ENCODE data around the gene ZNF420. TPM values are rescaled to one million over a fixed set of nuclear protein-coding genes. Genes with fewer than 3 reads are reported as not detected.
"Not testable (repeated sequence)": the region's sequence is repeated elsewhere in the genome, so short reads cannot be mapped to it uniquely, and the experiment has no call there.

Gene ZNF420
- total RNA-seq: 7.4 TPM
- long read RNA-seq, partial matches to known transcripts: 1 of 13 reads
- long read RNA-seq, other reads (novel, unspliced or antisense): 7 of 13 reads

DNA sequence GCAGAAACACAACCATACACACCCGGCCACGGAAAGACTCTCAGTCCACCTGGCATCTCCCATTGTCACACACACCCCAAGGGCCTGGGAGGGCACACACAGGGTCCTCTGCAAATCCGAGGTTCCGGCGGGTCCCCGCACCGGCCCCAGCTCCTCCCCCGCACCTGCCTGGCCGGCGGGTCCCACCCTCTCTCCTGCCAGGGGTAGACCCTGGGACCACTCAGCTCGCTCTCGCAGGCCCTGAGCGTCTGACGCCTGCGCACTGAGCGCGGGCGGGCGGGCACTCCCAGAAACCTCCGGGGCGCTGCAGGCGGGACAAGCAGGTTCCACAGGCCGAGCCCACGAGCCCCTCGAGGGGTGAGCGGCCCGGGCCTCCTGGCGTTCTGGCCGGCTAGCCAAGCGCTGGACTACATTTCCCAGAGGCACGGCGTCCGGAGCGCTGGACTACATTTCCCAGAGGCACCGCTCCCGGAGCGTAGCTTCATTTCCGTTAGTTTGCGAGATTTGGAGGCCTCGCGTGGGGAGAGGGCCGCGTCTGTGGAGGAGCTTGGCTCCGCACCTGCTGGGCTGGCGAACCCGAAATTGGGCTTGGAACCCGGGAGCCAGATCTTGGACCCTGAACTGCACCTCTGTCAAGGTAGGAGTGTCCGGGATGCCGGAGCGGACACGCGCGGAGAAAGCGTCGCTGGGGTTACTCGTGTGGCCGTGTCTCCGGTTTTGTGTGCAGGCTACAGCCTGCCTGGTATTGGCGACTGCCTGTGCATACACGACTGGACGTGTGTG is at the start of gene ZNF420:
Gene ZNF420 (plus strand): TSS at position 500 of the 783 bp plus-strand sequence. CDS start 10,686 bp downstream, outside the sequence.
- peak; percentile 95 for DNase-seq (ENCODE audit: low spot score)

DNA sequence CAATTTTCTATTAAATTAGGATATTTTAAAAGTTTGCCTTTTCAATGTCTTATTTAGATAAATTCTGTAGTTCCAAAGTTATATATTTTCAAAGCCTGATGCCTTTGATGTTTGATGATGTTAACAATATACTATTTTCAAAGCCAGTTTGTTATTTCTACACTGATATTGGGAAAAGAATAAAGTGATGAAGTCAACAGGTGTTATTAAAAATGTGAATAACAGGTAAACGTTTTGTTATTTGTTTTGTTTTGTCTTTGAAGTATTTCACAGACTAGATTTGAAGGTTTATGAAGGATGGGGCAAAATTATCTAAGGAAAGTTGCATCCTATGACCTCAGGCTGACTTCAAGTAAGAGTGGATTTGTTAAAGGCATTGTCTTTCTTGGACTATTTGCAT is 33.1 kb upstream of the ZNF420 start:
- DNase-seq (ENCODE audit: low spot score): no peak

DNA sequence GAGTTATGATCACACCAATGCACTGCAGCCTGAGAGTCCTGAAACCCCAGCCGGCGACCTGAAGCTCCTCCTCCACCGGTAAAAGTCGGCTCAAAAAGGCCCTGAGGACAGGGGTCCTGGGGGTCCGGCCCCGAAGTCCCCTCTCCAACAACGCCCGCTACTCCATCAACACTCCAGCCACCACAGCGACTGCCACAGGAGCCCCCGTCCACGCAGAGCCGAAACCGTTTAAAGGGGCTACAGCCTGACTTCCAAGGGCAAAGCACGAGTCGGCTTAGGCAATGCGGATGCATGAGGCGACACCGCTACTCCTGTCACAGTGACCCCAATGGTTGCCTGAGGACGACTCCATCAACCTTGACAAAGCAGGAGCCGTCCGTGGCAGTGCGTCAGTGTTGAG is 22.9 kb upstream of the ZNF420 start:
- no peak for DNase-seq (ENCODE audit: low spot score)

DNA sequence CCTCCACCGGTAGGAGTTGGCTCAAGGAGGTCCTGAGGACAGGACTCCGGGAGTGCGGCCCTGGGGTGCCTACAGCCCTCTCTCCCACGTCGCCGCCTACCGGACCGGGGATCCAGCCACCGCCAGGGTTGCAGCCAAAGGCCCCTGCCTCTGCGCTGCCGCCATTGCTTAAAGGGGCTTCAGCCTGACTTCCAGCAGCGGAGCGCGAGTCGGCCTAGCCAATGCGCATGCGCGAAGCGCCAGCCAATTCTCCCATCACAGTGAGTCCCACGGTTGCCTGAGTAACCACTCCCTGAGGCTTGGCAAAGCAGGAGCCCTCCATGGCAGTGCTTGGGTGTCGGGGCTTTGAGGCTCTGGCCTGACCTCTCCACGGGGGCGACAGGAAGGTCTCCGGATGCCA is 21.5 kb upstream of the ZNF420 start:
- DNase-seq (ENCODE audit: low spot score): no peak

DNA sequence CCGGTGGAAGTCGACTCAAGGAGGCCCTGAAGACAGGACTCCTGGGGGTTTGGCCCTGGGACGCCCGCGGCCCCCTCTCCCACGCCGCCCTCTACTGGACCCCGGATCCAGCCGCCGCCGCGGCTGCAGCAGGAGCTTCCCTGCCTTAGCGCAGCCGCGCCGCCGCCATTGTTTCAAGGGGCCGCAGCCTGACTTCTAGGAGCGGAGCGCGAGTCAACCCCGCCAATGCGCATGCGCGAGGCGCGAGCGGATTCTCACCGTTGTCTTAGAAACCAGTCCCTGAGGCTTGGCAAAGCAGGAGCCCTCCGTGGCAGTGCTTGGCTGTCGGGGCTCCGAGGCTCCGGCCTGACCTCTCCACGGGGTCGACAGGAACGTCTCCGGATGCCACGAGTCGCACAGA is 19.1 kb upstream of the ZNF420 start:
- no peak for DNase-seq (ENCODE audit: low spot score)

DNA sequence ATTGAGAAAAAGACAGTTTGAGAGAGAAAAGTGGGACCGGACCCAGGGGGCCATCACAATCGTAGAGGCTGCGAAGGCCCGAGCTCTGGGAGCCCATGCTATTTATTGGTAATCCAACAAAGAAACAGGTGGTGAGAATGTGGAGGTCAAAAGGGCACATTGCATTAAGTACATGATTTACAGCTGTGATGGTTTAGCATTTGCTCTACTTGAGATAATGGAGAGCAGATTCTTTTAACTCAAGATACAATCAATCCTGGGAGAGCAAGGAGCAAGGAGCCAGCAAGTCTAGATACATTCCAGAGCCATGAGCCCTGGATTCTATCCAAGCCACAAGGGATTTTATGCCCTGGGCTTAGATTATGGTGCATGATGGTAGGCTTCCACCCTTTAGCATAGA is 13.3 kb upstream of the ZNF420 start:
- DNase-seq (ENCODE audit: low spot score): not testable (repeated sequence)

DNA sequence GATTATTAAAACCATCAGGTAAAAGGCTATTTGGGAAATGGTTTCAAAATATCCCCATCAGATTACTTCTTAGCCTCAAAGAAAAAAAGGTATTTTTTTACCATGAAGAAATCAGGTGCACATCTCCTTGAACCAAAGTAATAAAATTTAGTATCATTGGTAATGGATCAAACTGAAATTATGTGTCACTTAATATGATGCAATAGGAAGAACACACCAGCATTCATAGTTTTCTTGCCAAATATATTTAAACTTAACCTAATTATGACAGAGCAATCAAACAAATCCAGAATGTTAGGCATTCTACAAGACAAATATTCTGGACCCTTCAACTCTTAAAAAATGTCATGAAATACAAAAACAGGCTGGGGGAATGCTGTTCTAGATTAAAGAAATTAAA is 4.1 kb upstream of the ZNF420 start:
- DNase-seq (ENCODE audit: low spot score): no peak

DNA sequence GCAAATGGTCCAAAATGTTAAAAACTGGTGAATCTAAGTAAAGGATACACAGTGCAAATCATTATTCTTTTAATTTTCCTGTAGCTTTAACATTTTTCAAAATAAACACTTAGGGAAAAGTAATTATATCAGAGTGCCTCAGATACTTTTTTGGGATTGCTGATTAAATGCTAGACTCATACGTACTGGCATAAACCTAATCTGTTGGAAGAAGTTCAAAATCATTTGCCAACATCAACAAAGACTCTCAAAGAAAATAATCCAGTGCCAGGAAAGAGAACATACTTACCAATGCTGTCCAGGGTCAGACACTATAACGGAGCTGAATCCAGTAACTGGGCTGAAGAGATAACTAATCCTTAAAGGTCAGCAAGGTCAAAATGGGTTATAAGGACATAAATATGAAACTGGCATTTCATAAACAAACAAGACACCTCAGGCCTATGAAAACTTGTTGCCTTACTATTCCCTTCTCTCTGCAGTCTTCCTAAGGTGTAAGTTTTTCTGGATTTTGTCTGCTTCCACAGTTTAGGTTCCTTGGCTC is 3.3 kb upstream of the ZNF420 start:
- no peak for DNase-seq (ENCODE audit: low spot score)

DNA sequence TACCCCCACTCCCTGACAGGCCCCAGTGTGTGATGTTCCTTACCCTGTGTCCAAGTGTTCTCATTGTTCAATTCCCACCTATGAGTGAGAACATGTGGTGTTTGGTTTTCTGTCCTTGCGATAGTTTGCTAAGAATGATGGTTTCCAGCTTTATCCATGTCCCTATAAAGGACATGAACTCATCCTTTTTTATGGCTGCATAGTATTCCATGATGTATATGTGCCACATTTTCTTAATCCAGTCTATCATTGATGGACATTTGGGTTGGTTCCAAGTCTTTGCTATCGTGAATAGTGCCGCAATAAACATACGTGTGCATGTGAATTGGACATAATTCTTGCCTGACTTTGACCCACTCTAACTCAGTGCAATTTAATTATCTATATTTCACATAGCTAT is 1.7 kb upstream of the ZNF420 start:
- not testable (repeated sequence) for DNase-seq (ENCODE audit: low spot score)

DNA sequence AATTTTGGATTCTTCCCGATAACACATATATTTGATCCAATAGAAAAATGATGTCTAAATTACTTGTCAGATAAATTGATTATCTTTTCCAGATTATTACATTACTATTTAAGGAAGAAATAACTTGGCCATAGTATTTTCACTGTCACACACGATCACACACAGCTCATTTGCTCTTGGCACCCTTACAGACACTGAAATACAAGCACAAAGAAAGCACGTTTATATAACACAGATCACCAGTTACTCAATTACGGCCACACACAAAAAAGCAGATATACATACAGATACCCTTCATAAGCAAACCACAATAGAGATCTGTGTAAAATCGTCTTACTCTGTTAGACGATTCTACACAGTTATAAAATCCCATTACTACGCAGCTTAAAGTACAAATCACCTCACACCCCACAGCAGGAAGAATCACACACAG is 716 bp upstream of the ZNF420 start:
- no peak for DNase-seq (ENCODE audit: low spot score)

DNA sequence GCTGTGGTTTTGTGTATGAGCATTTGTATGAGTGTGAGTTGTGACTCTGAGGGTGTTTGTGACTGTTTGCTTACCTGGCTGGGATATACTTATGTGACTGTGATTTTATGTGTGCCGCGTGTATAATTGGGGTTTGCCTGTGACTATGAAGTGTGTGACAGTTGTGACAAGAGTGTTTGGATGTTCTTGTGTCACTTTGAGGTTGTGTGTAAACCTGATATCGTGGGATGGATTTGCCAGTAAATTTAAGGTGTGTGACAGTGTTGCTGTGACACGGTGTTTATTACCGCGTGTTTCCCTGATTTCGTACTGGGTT is 442 bp downstream of the ZNF420 start:
- DNase-seq (ENCODE audit: low spot score): no peak

DNA sequence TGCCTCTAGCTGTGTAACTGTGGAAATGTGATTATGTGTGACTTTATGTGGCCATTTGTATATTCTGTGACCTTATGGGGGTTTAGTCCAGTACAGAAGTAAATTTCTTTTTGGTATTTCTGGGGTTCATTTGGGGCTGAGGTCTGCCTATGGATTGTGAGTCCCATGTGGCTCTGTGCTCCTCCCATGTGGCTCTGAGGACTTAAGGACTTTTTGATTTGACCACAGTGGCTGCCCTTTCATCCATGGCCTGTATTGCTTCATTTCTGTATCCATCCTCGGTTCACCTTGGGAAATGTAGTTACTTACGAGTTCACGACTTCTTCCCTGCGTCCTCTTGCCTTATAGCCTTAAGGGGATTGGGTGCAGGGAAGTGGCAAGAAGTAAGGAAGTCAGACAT is 1.0 kb downstream of the ZNF420 start:
- DNase-seq (ENCODE audit: low spot score): no peak

DNA sequence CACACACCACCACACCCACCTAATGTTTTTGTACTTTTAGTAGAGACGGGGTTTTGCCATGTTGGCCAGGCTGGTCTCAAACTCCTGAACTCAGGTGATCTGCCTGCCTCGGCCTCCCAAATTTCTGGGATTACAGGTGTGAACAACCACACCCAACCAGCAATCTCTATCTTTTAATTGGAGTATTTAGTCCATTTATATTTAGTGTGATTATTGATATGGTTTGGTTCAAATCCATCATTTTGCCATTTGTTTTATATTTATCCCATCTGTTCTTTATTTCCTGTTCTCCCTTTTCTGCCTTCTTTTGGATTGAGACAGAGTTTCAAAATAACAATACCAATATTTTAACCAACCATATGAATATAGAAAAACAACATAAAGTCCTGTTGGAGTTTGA is 4.1 kb downstream of the ZNF420 start:
- DNase-seq (ENCODE audit: low spot score): no peak

DNA sequence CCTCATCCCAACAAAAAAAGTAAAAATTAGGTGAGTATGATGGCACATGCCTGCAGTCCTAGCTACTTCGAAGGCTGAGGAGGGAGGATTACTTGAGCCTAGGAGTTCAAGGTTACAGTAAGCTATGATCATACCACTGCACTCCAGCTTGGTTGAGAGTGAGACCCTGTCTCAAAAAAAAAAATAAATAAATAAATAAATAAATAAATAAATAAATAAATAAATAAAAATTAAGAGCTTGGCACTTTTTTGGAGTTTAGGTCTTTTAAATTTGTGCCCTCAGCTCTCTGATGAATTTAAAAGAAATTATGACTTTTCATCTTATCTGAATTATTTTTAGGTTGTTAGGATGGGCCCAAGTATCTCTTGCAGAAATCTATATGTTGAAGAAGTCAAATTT is 8.9 kb downstream of the ZNF420 start:
- DNase-seq (ENCODE audit: low spot score): no peak

DNA sequence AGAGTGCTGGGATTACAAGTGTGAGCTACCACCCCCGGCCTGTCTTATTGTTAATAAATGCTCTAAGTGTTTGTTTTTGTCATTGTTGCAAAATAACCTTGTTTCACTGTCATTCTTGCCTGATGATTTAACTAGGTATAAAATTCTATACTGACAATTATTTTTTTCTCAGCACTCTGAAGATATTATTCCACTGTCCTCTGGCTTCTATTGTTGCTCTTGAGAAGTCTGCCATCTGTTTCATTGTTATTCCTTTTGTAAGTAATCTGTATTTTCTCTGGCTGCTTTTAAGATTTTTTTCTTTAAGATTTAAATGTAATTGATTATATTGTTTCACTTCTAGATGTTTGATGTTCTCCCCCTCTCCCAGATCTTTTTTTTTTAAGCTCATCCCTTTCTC is 17.6 kb downstream of the ZNF420 start:
- DNase-seq (ENCODE audit: low spot score): no peak

DNA sequence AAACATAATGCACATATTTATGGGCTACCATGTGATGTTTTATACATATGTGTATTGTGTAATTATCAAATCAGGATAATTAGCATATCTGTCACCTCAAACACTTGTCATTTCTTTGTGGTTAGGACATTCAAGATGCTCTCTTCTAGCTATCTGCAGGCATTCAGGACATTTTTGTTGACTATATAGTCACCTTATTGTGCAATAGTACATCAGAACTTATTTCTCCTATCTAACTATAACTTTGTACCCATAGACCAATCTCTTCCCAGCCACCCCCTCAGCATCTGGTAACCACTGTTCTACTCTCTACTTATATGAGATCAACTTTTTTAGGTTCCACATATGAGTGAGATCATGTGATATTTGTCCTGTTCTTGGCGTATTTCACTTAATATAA is 20.3 kb downstream of the ZNF420 start:
- DNase-seq (ENCODE audit: low spot score): no peak

DNA sequence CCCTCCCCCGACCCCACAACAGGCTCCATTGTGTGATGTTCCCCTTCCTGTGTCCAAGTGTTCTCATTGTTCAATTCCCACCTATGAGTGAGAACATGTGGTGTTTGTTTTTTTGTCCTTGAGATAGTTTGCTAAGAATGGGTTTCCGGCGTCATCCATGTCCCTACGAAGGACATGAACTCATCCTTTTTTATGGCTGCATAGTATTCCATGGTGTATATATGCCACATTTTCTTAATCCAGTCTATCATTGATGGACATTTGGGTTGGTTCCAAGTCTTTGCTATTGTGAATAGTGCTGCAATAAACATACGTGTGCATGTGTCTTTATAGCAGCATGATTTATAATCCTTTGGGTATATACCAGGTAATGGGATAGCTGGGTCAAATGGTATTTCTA is 25.9 kb downstream of the ZNF420 start:
- not testable (repeated sequence) for DNase-seq (ENCODE audit: low spot score)

DNA sequence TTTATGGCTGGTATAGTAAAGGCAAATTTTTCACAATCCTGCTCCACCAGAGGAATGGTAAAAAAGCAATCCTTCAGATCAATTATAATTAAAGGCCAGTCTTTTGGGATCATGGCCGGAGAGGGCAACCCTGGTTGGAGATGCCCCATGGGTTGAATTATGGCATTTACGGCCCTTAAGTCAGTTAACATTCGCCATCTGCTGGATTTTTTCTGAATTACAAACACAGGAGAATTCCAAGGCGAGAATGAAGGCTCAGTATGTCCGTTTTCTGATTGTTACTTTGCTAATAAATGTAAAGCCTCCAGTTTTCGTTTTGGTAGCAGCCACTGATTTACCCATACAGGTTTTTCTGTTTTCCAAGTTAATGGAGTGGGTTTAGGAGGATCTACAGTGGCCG is 33.5 kb downstream of the ZNF420 start:
- DNase-seq (ENCODE audit: low spot score): not testable (repeated sequence)

DNA sequence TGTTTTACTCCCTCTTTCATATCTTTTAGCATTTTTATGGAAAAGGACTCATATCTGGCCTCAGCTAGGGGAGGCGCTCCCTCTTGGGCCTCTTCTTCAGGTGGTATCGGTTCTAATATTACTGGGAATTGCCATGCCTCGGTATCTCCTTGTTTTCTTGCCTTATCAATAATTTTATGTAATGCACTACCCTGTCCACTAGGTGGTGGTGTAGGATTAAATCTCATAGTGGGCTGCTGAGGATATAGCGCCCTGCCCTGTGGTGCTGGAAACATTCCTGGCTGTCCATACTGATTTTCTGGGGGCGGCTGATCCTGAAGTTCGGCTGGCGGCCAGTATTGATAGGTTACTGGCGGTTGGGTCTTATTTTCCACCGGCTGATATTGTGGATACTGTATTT is 35.8 kb downstream of the ZNF420 start:
- DNase-seq (ENCODE audit: low spot score): no peak

DNA sequence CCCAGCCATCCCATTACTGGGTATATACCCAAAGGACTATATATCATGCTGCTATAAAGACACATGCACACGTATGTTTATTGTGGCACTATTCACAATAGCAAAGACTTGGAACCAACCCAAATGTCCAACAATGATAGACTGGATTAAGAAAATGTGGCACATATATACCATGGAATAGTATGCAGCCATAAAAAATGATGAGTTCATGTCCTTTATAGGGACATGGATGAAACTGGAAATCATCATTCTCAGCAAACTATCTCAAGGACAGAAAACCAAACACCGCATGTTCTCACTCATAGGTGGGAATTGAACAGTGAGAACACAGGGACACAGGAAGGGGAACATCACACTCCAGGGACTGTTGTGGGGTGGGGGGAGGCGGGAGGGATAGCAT is 43.9 kb downstream of the ZNF420 start:
- DNase-seq (ENCODE audit: low spot score): not testable (repeated sequence)

DNA sequence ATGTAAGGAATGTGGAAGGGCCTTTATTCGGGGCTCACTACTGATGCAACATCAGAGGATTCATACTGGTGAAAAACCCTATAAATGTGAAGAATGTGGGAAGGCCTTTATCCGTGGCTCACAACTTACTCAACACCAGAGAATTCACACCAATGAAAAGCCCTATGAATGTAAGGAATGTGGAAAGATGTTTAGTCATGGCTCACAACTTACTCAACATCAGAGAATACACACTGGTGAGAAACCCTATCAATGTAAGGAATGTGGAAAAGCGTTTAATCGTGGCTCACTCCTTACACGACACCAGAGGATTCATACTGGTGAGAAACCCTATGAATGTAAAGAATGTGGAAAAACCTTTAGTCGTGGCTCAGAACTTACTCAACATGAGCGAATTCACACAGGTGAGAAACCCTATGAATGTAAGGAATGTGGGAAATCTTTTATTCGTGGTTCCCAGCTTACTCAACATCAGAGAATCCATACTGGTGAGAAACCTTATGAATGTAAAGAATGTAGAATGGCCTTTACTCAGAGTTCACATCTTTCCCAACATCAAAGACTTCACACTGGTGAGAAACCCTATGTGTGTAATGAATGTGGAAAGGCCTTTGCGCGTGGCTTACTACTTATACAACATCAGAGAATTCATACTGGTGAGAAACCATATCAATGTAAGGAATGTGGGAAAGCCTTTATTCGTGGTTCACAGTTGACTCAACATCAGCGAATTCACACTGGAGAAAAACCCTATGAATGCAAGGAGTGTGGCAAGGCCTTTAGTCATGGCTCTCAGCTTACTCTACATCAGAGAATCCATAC is 50.0 kb downstream of the ZNF420 start:
- no peak for DNase-seq (ENCODE audit: low spot score)

DNA sequence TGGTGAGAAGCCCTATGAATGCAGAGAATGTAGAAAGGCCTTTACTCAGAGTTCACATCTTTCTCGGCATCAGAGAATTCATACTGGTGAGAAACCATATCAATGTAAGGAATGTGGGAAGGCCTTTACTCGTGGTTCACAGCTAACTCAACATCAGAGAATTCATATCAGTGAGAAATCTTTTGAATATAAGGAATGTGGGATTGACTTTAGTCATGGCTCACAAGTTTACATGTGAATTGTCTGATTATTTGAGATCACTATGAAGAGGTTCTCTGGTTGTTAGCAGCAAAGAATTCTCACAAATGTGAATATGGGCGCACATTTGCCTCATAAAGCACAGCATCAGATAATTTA is 50.6 kb downstream of the ZNF420 start:
- no peak for DNase-seq (ENCODE audit: low spot score)
